ENCODE data around the gene NKX3-2.
A peak's percentile ranks its signal among the peaks of the same experiment; 100 is the strongest.

The NKX3-2 gene

GRCh38 chr4:13548984-13549546, 4.8 kb upstream of the NKX3-2 start:
- peak overlapping the region; percentile 98 for H2AFZ ChIP-seq (ENCODE audit: low read length)
- H3F3A ChIP-seq (ENCODE audit: low read depth): no peaks in the 10 kb centered on the region
- no peaks in the 10 kb centered on the region for H3K36me3 ChIP-seq (ENCODE audit: insufficient read depth, low read length)
- peaks cover 4% of the 10 kb centered on the region for H3K4me1 ChIP-seq (ENCODE audit: insufficient read depth, low read length, poor library complexity, severe bottlenecking)
- peak overlapping the region; percentile 79 for H3K4me2 ChIP-seq (ENCODE audit: low read depth, low read length, poor library complexity, severe bottlenecking)
- no peaks in the 10 kb centered on the region for H3K79me2 ChIP-seq (ENCODE audit: insufficient read depth, low read length)
- peak overlapping the region; percentile 49 for H3K9ac ChIP-seq (ENCODE audit: low read depth, low read length, poor library complexity, severe bottlenecking)
- H3K27me3 ChIP-seq (ENCODE audit: insufficient read depth, low read length, poor library complexity, severe bottlenecking): no peaks in the 10 kb centered on the region
- H3K4me3 ChIP-seq (ENCODE audit: low read length, poor library complexity, severe bottlenecking): peak overlapping the region; percentile 71
- H3K9me2 ChIP-seq (replicated peaks; ENCODE audit: low read depth, low read length): no peaks in the 10 kb centered on the region
- TF ChIP-seq EZH2phosphoT487 (IDR thresholded peaks at IDR 0.05; ENCODE audit: borderline replicate concordance): no peak
- TF ChIP-seq, protein P1, sequence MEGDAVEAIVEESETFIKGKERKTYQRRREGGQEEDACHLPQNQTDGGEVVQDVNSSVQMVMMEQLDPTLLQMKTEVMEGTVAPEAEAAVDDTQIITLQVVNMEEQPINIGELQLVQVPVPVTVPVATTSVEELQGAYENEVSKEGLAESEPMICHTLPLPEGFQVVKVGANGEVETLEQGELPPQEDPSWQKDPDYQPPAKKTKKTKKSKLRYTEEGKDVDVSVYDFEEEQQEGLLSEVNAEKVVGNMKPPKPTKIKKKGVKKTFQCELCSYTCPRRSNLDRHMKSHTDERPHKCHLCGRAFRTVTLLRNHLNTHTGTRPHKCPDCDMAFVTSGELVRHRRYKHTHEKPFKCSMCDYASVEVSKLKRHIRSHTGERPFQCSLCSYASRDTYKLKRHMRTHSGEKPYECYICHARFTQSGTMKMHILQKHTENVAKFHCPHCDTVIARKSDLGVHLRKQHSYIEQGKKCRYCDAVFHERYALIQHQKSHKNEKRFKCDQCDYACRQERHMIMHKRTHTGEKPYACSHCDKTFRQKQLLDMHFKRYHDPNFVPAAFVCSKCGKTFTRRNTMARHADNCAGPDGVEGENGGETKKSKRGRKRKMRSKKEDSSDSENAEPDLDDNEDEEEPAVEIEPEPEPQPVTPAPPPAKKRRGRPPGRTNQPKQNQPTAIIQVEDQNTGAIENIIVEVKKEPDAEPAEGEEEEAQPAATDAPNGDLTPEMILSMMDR (conservative IDR thresholded peaks at IDR 0.05; ENCODE audit: low read length): peak; percentile 96
- H3K9me3 ChIP-seq (ENCODE audit: insufficient read depth, low read depth, low read length): no peaks in the 10 kb centered on the region
- H4K20me1 ChIP-seq (ENCODE audit: insufficient read depth, low read length, poor library complexity, severe bottlenecking): no peaks in the 10 kb centered on the region

DNA sequence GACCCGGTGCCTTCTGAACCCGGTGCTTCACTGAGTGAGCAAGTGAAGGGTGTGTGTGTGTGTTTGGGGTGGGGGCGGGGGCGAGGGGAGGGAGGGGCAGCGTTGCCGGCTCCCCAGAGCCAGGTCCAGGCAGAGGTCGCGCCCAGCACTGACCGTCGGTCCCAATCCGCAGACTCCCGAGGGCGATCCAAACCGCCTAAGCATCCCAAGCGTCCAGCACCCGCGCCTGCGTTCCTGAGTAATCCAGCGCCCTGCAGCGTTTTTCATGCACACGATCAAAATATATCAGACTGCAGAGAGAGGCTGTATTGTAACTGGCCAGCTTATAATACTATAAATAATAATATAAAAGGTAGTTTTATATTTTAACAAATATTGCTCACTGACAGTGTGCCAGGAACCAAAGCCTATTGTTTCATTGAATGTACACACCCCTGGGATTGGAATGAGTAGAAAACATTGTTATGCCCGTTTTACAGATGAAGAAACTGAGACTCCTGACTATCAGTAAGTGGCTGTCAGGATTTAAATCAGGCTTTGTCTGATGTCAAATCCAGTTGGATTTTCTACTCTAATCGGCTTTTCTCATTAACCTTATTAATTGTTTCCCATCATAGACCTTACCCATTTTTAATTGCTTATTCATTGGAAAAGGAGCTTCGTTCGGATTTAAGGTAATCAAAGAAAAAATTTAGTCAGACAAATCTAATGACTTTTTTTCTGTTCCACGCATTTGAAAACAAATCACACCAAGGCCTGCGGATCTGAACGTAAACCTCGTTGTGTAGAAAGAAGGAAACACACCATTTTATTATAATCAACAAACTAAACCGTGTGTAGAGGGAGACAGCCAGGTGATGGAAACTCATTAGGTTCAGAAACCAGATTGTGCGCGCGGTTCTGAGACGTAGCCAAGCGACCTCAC, 4.0 kb upstream of the NKX3-2 start:
- TF ChIP-seq EZH2phosphoT487 (IDR thresholded peaks at IDR 0.05; ENCODE audit: borderline replicate concordance): no peak
- TF ChIP-seq, protein P1 (conservative IDR thresholded peaks at IDR 0.05; ENCODE audit: low read length): no peak
- no peak overlapping the region for H3K9ac ChIP-seq (ENCODE audit: low read depth, low read length, poor library complexity, severe bottlenecking)
- H3K9me3 ChIP-seq (ENCODE audit: insufficient read depth, low read depth, low read length): no peaks in the 10 kb centered on the region
- H3K4me2 ChIP-seq (ENCODE audit: low read depth, low read length, poor library complexity, severe bottlenecking): peak overlapping the region; percentile 79
- peaks cover 4% of the 10 kb centered on the region for H3K4me1 ChIP-seq (ENCODE audit: insufficient read depth, low read length, poor library complexity, severe bottlenecking)
- no peaks in the 10 kb centered on the region for H3K27me3 ChIP-seq (ENCODE audit: insufficient read depth, low read length, poor library complexity, severe bottlenecking)
- no peaks in the 10 kb centered on the region for H3K79me2 ChIP-seq (ENCODE audit: insufficient read depth, low read length)
- H2AFZ ChIP-seq (ENCODE audit: low read length): peak overlapping the region; percentile 54; the same call in 1 of the 2 replicates
- peak overlapping the region; percentile 71 for H3K4me3 ChIP-seq (ENCODE audit: low read length, poor library complexity, severe bottlenecking)
- no peaks in the 10 kb centered on the region for H3F3A ChIP-seq (ENCODE audit: low read depth)
- H3K36me3 ChIP-seq (ENCODE audit: insufficient read depth, low read length): no peaks in the 10 kb centered on the region
- no peaks in the 10 kb centered on the region for H3K9me2 ChIP-seq (replicated peaks; ENCODE audit: low read depth, low read length)
- no peaks in the 10 kb centered on the region for H4K20me1 ChIP-seq (ENCODE audit: insufficient read depth, low read length, poor library complexity, severe bottlenecking)

GRCh38 chr4:13547485-13548041, 3.3 kb upstream of the NKX3-2 start:
- TF ChIP-seq, protein P1 (conservative IDR thresholded peaks at IDR 0.05; ENCODE audit: low read length): no peak
- TF ChIP-seq EZH2phosphoT487 (IDR thresholded peaks at IDR 0.05; ENCODE audit: borderline replicate concordance): no peak
- Histone ChIP-seq H3F3A (ENCODE audit: low read depth) (no peaks in the 10 kb centered on the region), H2AFZ (ENCODE audit: low read length) (no peak overlapping the region), H3K79me2 (ENCODE audit: insufficient read depth, low read length) (no peaks in the 10 kb centered on the region), H3K9ac (ENCODE audit: low read depth, low read length, poor library complexity, severe bottlenecking) (no peak overlapping the region), H3K9me3 (ENCODE audit: insufficient read depth, low read depth, low read length) (no peaks in the 10 kb centered on the region), H3K9me2 (replicated peaks; ENCODE audit: low read depth, low read length) (no peaks in the 10 kb centered on the region), H3K36me3 (ENCODE audit: insufficient read depth, low read length) (no peaks in the 10 kb centered on the region), H3K27me3 (ENCODE audit: insufficient read depth, low read length, poor library complexity, severe bottlenecking) (no peaks in the 10 kb centered on the region), H3K4me3 (ENCODE audit: low read length, poor library complexity, severe bottlenecking) (no peak overlapping the region), H4K20me1 (ENCODE audit: insufficient read depth, low read length, poor library complexity, severe bottlenecking) (no peaks in the 10 kb centered on the region), H3K4me1 (ENCODE audit: insufficient read depth, low read length, poor library complexity, severe bottlenecking) (peaks cover 4% of the 10 kb centered on the region), H3K4me2 (ENCODE audit: low read depth, low read length, poor library complexity, severe bottlenecking) (no peak overlapping the region)
